Measurements from ENCODE around the gene DOCK10. TPM values are rescaled to one million over a fixed set of nuclear protein-coding genes. Genes with fewer than 3 reads are reported as not detected.
A peak's percentile ranks its signal among the peaks of the same experiment; 100 is the strongest.

Gene DOCK10
- total RNA-seq, 5 donors from 2014 or later (not counting 1 experiment from before 2014, with no cell fraction given), result 206 to 266 (median 235) TPM

DNA sequence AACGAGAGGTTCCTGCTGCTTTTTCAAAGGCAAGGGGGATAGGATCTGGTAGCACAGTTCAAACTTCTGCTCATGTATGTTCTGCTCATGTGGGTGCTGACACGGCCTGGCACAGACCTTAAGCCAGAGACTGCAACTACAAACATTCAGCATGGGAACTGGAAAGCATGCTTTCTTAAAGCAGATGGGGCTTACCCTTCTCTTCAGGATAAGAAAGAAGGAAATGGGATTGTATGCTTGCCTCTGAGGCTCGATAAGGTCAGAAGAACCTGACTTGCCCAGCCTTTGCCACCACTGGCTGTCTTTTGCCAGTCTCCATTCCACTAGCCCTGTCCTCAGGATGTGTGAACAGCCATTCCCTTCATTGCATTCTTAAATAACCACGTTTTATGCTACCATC, 10.7 kb downstream of the DOCK10 start:
- DNase-seq, result no peak
- H3K36me3 Mint-ChIP-seq, result peaks cover 45% of the 10 kb centered on the region
- 60% methylated on average over 1 of the region's 4 CpGs for WGBS (ENCODE audit: insufficient coverage)
- Histone ChIP-seq H3K36me3 (ENCODE audit: control insufficient read depth in 2 of 2, extremely low read depth in 1 of 2, insufficient read depth in 1 of 2, low read length in 1 of 2) (peaks cover 0 to 19% of the 10 kb centered on the region in 2 donors), H3K27me3 (replicated peaks in 1 of 2; ENCODE audit: control insufficient read depth in 2 of 2, extremely low read depth in 1 of 2, insufficient read depth in 2 of 2, low read length in 1 of 2) (no peaks in the 10 kb centered on the region), H3K4me1 (ENCODE audit: control insufficient read depth in 1 of 2, extremely low read depth in 1 of 2, insufficient read depth in 2 of 2, low read length in 2 of 2) (peaks cover 45% of the 10 kb centered on the region in 2 experiments), H3K27ac (ENCODE audit: low read length) (no peak overlapping the region), H3K9me3 (no peaks in the 10 kb centered on the region), H3K4me3 (ENCODE audit: control insufficient read depth in 1 of 2, extremely low read depth in 1 of 2, low read length in 1 of 2) (no peak overlapping the region)
- peak overlapping the region; percentile 77 to 80 for H3K27ac Mint-ChIP-seq
- peak overlapping the region in 1 of 3 donors; percentile 54 for H3K4me3 Mint-ChIP-seq
- peaks cover 79 to 85% (median 85%) of the 10 kb centered on the region in 3 donors for H3K4me1 Mint-ChIP-seq
- ChIA-PET CTCF (no interaction called here), POLR2A (no interaction called here)
- H3K27me3 Mint-ChIP-seq, result no peaks in the 10 kb centered on the region
- no peak for ATAC-seq (replicated peaks in 1 of 4)
- H3K9me3 Mint-ChIP-seq, result no peaks in the 10 kb centered on the region

DNA sequence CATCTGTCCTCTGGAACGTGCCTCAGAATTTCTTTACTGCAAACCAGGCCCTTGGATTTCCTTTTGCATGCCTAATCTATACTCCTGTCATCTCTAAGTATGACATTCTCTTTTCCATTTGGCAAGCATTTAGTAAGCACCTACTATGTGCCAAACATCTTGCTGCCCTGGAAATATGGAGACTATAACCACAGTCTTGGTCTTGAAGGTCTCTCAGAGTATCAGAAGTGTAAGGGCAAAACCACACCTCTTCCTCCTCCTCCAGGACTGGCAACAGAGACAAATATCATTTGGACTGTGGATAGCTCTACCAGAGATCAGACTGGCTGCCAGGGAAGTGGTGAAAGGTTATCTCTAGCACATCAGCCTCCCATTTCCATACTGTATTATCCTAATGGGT, 11.4 kb downstream of the DOCK10 start:
- DNase-seq (no peak), ATAC-seq (replicated peaks in 1 of 4) (no peak)
- Mint-ChIP-seq H3K36me3 (peaks cover 44% of the 10 kb centered on the region), H3K27ac (peak overlapping the region; percentile 77 to 80), H3K4me1 (peaks cover 79 to 85% (median 85%) of the 10 kb centered on the region in 3 donors), H3K9me3 (no peaks in the 10 kb centered on the region), H3K4me3 (peak overlapping the region in 1 of 3 donors; percentile 54), H3K27me3 (no peaks in the 10 kb centered on the region)
- Histone ChIP-seq H3K9me3 (no peaks in the 10 kb centered on the region), H3K36me3 (ENCODE audit: control insufficient read depth in 2 of 2, extremely low read depth in 1 of 2, insufficient read depth in 1 of 2, low read length in 1 of 2) (peaks cover 0 to 19% of the 10 kb centered on the region in 2 donors), H3K27me3 (replicated peaks in 1 of 2; ENCODE audit: control insufficient read depth in 2 of 2, extremely low read depth in 1 of 2, insufficient read depth in 2 of 2, low read length in 1 of 2) (no peaks in the 10 kb centered on the region), H3K4me1 (ENCODE audit: control insufficient read depth in 1 of 2, extremely low read depth in 1 of 2, insufficient read depth in 2 of 2, low read length in 2 of 2) (peaks cover 45 to 52% of the 10 kb centered on the region in 2 experiments), H3K4me3 (ENCODE audit: control insufficient read depth in 1 of 2, extremely low read depth in 1 of 2, low read length in 1 of 2) (no peak overlapping the region), H3K27ac (ENCODE audit: low read length) (no peak overlapping the region)
- CTCF ChIA-PET, result no interaction called here
- POLR2A ChIA-PET, result no interaction called here
- WGBS (ENCODE audit: insufficient coverage), result 83% methylated on average over 1 of the region's 1 CpG

DNA sequence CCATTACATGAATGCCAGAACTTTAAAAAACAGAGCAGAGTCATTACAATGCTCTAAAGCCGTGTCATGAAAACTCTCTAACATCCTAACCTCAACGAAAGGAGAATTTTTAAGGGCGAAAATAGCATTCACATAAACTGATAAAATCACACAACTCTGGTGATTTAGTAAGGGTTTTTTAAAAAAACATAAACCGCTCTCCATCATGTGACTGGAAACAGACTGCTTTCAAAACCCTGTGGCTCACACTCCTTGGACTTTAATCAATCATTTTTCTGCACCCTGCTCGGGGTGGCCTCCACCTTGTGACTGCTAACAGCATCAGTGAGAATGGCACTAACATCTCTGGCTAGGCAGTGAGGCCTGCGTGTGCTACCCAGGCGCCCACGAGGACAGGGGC, 12.1 kb downstream of the DOCK10 start:
- Histone ChIP-seq H3K27ac (ENCODE audit: low read length) (no peak overlapping the region), H3K36me3 (ENCODE audit: control insufficient read depth in 2 of 2, extremely low read depth in 1 of 2, insufficient read depth in 1 of 2, low read length in 1 of 2) (peaks cover 0 to 19% of the 10 kb centered on the region in 2 donors), H3K4me1 (ENCODE audit: control insufficient read depth in 1 of 2, extremely low read depth in 1 of 2, insufficient read depth in 2 of 2, low read length in 2 of 2) (peaks cover 47 to 51% of the 10 kb centered on the region in 2 experiments), H3K9me3 (no peaks in the 10 kb centered on the region), H3K27me3 (replicated peaks in 1 of 2; ENCODE audit: control insufficient read depth in 2 of 2, extremely low read depth in 1 of 2, insufficient read depth in 2 of 2, low read length in 1 of 2) (no peaks in the 10 kb centered on the region), H3K4me3 (ENCODE audit: control insufficient read depth in 1 of 2, extremely low read depth in 1 of 2, low read length in 1 of 2) (no peak overlapping the region)
- no CpG with 5 or more reads among the region's 8 CpGs for WGBS (ENCODE audit: insufficient coverage)
- Mint-ChIP-seq H3K4me1 (peaks cover 81 to 86% (median 86%) of the 10 kb centered on the region in 3 donors), H3K9me3 (no peaks in the 10 kb centered on the region), H3K27me3 (no peaks in the 10 kb centered on the region), H3K4me3 (peak overlapping the region; percentile 34 to 50 (median 41)), H3K36me3 (peaks cover 39% of the 10 kb centered on the region), H3K27ac (peak overlapping the region; percentile 79 to 80)
- POLR2A ChIA-PET, result interaction anchor here in 1 of 2 donors (0.6 kb wide), 2 partner anchors 27 to 1208 kb away, joined by 3 to 5 read pairs; no protein-coding TSS in a partner anchor
- peak in 7 of 35 experiments; percentile 3 to 27 (median 13) for DNase-seq
- ATAC-seq (replicated peaks in 1 of 4), result peak; percentile 28 to 46 (median 34)
- CTCF ChIA-PET, result interaction anchor here (0.6 to 0.7 kb wide), 3 partner anchors 24 to 1772 kb away, joined by 3 to 10 read pairs (median 3); no protein-coding TSS in a partner anchor

DNA sequence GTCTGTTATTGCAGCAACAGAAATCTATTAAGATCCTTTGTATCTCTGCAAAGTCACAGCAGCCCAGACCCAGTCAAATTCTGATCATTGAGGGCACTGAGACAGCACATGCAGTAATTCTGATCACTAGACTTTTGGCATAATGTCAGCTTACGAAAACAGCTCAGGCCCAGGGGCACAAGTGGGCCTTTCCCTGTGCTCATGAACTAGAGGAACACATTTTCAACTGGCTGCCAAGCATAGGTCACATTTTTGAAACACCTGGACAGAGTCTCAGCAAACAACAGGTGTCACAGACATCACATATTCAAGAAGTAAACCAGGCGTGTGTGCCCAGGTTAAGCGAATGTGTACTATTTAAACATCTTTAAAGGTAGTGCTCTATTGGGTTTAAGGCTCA, 13.7 kb downstream of the DOCK10 start:
- 100% methylated on average over 1 of the region's 3 CpGs for WGBS (ENCODE audit: insufficient coverage)
- POLR2A ChIA-PET, result interaction anchor here (0.6 kb wide), 2 partner anchors 14 to 65 kb away, joined by 3 to 11 read pairs; partner anchors contain the start of gene DOCK10 (in 1 of the 2)
- Histone ChIP-seq H3K27ac (ENCODE audit: low read length) (no peak overlapping the region), H3K4me3 (ENCODE audit: control insufficient read depth in 1 of 2, extremely low read depth in 1 of 2, low read length in 1 of 2) (no peak overlapping the region), H3K4me1 (ENCODE audit: control insufficient read depth in 1 of 2, extremely low read depth in 1 of 2, insufficient read depth in 2 of 2, low read length in 2 of 2) (peaks cover 51 to 54% of the 10 kb centered on the region in 2 experiments), H3K9me3 (no peaks in the 10 kb centered on the region), H3K27me3 (replicated peaks in 1 of 2; ENCODE audit: control insufficient read depth in 2 of 2, extremely low read depth in 1 of 2, insufficient read depth in 2 of 2, low read length in 1 of 2) (no peaks in the 10 kb centered on the region), H3K36me3 (ENCODE audit: control insufficient read depth in 2 of 2, extremely low read depth in 1 of 2, insufficient read depth in 1 of 2, low read length in 1 of 2) (peaks cover 0 to 6% of the 10 kb centered on the region in 2 donors)
- Mint-ChIP-seq H3K4me1 (peaks cover 82 to 84% (median 84%) of the 10 kb centered on the region in 3 donors), H3K27me3 (no peaks in the 10 kb centered on the region), H3K36me3 (peaks cover 24% of the 10 kb centered on the region), H3K4me3 (no peak overlapping the region), H3K27ac (peak overlapping the region; percentile 48 to 61), H3K9me3 (no peaks in the 10 kb centered on the region)
- no peak for ATAC-seq (replicated peaks in 1 of 4)
- no peak for DNase-seq
- CTCF ChIA-PET, result no interaction called here

DNA sequence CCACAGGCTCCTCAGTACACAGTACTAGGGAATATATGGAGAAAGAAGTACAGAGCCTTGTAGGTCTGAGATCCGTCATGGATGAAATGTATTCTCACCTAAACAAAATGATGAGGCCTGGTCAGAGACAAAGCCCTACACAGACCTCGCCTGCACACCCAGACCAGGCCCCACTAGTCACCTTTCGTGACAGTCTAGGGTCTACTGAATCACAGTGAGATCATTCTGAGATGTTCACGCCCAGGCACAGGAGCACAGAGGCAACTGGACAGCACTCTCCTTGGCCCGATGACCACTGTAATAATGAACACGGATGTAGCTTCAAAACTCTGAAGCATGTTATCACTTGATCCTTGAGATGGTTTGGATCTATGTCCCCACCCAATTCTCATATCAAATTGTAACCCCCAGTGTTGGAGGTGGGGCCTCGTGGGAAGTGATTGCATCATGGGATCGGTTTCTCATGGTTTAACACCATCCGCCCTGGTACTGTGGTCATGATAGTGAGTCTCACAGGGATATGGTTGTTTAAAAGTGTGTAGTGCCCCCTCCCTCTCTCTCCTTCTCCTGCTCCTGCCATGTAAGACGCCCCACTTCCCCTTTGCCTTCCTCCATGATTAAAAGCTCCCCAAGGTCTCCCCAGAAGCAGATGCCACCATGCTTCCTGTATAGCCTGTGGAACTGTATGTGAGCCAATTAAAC, 15.1 kb downstream of the DOCK10 start:
- peak in 5 of 35 experiments; percentile 4 to 32 (median 19) for DNase-seq
- peaks cover 28% of the 10 kb centered on the region for H3K36me3 Mint-ChIP-seq
- peak overlapping the region; percentile 2 to 39 (median 26) for H3K4me3 Mint-ChIP-seq

DNA sequence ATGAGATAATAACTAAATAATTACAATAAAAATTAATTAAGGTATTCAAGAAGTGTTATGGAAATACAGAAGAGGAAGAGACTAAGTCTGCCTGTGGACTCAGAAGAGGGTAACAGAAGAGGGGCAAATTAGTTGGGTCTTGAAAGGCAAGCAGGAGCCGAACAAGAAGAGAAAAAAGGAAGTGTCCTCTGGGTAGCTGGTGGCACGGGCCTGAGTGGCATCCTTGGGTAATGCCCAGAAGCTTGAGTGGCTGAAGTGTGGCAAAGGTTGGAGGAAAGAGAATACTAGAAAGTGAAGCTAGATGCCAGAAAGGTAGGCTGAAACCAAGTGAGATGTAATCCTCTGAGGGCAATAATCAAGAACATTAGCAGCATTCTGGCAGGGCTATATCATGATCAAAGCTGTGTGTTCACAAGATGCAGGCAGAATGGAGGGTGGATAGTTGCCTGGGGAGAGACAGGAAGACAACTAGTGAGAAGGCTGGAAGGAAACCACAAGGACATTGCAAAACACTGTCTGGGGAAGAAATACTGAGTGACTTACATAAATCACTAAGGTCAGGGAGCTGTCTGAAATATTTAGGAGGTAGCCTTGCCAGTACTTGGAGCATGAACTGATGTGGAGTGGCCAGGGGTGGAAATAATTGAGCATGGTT, 16.2 kb downstream of the DOCK10 start:
- Mint-ChIP-seq H3K4me3 (peak overlapping the region; percentile 1 to 39 (median 18)), H3K4me1 (peaks cover 79 to 87% (median 86%) of the 10 kb centered on the region in 3 donors), H3K27me3 (no peaks in the 10 kb centered on the region), H3K27ac (peak overlapping the region; percentile 76 to 82), H3K9me3 (no peaks in the 10 kb centered on the region), H3K36me3 (peaks cover 24% of the 10 kb centered on the region)
- ATAC-seq (replicated peaks in 1 of 4), result peak; percentile 66 to 92 (median 80)
- H3K27ac ChIP-seq (ENCODE audit: low read length), result peak overlapping the region; percentile 35
- peaks cover 47% of the 10 kb centered on the region in 2 experiments for H3K4me1 ChIP-seq (ENCODE audit: control insufficient read depth in 1 of 2, extremely low read depth in 1 of 2, insufficient read depth in 2 of 2, low read length in 2 of 2)
- peak in 10 of 35 experiments; percentile 4 to 45 (median 14) for DNase-seq
- H3K27me3 ChIP-seq (replicated peaks in 1 of 2; ENCODE audit: control insufficient read depth in 2 of 2, extremely low read depth in 1 of 2, insufficient read depth in 2 of 2, low read length in 1 of 2), result no peaks in the 10 kb centered on the region
- 17% methylated on average over 2 of the region's 2 CpGs for WGBS (ENCODE audit: insufficient coverage)
- CTCF ChIA-PET, result interaction anchor here (0.6 to 0.7 kb wide), 2 partner anchors 89 to 100 kb away, joined by 3 read pairs; no protein-coding TSS in a partner anchor
- H3K4me3 ChIP-seq (ENCODE audit: control insufficient read depth in 1 of 2, extremely low read depth in 1 of 2, low read length in 1 of 2), result no peak overlapping the region
- peaks cover 0 to 6% of the 10 kb centered on the region in 2 donors for H3K36me3 ChIP-seq (ENCODE audit: control insufficient read depth in 2 of 2, extremely low read depth in 1 of 2, insufficient read depth in 1 of 2, low read length in 1 of 2)
- POLR2A ChIA-PET, result interaction anchor here (0.7 to 0.8 kb wide), 2 partner anchors 8 to 77 kb away, joined by 4 read pairs; no protein-coding TSS in a partner anchor
- no peaks in the 10 kb centered on the region for H3K9me3 ChIP-seq

More for the DNA sequence above, 15.1 kb downstream of the DOCK10 start:
- CTCF ChIA-PET, result interaction anchor here in 1 of 2 donors (1.1 kb wide), 1 partner anchor 24 kb away, joined by 3 read pairs; no protein-coding TSS in a partner anchor
- Histone ChIP-seq H3K36me3 (ENCODE audit: control insufficient read depth in 2 of 2, extremely low read depth in 1 of 2, insufficient read depth in 1 of 2, low read length in 1 of 2) (peaks cover 0 to 4% of the 10 kb centered on the region in 2 donors), H3K27me3 (replicated peaks in 1 of 2; ENCODE audit: control insufficient read depth in 2 of 2, extremely low read depth in 1 of 2, insufficient read depth in 2 of 2, low read length in 1 of 2) (no peaks in the 10 kb centered on the region), H3K27ac (ENCODE audit: low read length) (no peak overlapping the region), H3K9me3 (no peaks in the 10 kb centered on the region), H3K4me3 (ENCODE audit: control insufficient read depth in 1 of 2, extremely low read depth in 1 of 2, low read length in 1 of 2) (no peak overlapping the region), H3K4me1 (ENCODE audit: control insufficient read depth in 1 of 2, extremely low read depth in 1 of 2, insufficient read depth in 2 of 2, low read length in 2 of 2) (peaks cover 48 to 54% of the 10 kb centered on the region in 2 experiments)
- 94% methylated on average over 5 of the region's 10 CpGs for WGBS (ENCODE audit: insufficient coverage)
- peak overlapping the region; percentile 76 to 82 for H3K27ac Mint-ChIP-seq
- ATAC-seq (replicated peaks in 1 of 4), result no peak
- peaks cover 87 to 89% (median 88%) of the 10 kb centered on the region in 3 donors for H3K4me1 Mint-ChIP-seq
- POLR2A ChIA-PET, result interaction anchor here in 1 of 2 donors (0.5 kb wide), 1 partner anchor 67 kb away, joined by 3 read pairs; no protein-coding TSS in a partner anchor
- H3K27me3 Mint-ChIP-seq, result no peaks in the 10 kb centered on the region
- H3K9me3 Mint-ChIP-seq, result no peaks in the 10 kb centered on the region
